Activated CD4-positive, alpha-beta T cell treated with anti-CD3 and anti-CD28 coated beads, Interleukin-2, Interleukin-4, amounts not matched to agents 100 ng/mL and 50 ng/mL, durations not matched to agents 16 hours and 8 hours (primary cell): ENCODE measurements around the gene PGAP6.
"Not testable (repeated sequence)": the region's sequence is repeated elsewhere in the genome, so short reads cannot be mapped to it uniquely, and the experiment has no call there.

Source experiments
- DNase-seq: peaks from one replicate; pipeline ENCODE4 v3.0.0-alpha.2; 2020; ENCODE audit warnings: low spot score

The PGAP6 gene

GRCh38 chr16:367333-367903 is 14.4 kb downstream of the PGAP6 start:
- DNase-seq: no peak

- DNase-seq: no peak
Measured at GRCh38 chr16:366476-366875, 15.3 kb downstream of the PGAP6 start.

GRCh38 chr16:364595-365491 is 16.9 kb downstream of the PGAP6 start:
- no peak for DNase-seq

- DNase-seq: no peak
Measured at GRCh38 chr16:363766-364490, 17.9 kb downstream of the PGAP6 start.

GRCh38 chr16:363110-363765 is 18.5 kb downstream of the PGAP6 start:
- DNase-seq: no peak

GRCh38 chr16:362702-362999 is 19.1 kb downstream of the PGAP6 start:
- DNase-seq: not testable (repeated sequence)

GRCh38 chr16:361872-362701 is 19.7 kb downstream of the PGAP6 start:
- peak; percentile 71 for DNase-seq

- no peak for DNase-seq
Measured at GRCh38 chr16:361341-361871, 20.4 kb downstream of the PGAP6 start.

- no peak for DNase-seq
Measured at GRCh38 chr16:360698-361336, 21.0 kb downstream of the PGAP6 start.

- DNase-seq: no peak
Measured at GRCh38 chr16:359871-360697, 21.7 kb downstream of the PGAP6 start.

GRCh38 chr16:359067-359763 is 22.6 kb downstream of the PGAP6 start:
- no peak for DNase-seq

- DNase-seq: no peak
Measured at GRCh38 chr16:356741-357140, 25.0 kb downstream of the PGAP6 start.

GRCh38 chr16:354971-355461 is 26.8 kb downstream of the PGAP6 start:
- no peak for DNase-seq

- no peak for DNase-seq
Measured at GRCh38 chr16:354291-354881, 27.4 kb downstream of the PGAP6 start.

GRCh38 chr16:353404-354290 is 28.1 kb downstream of the PGAP6 start:
- no peak for DNase-seq

GRCh38 chr16:352547-353403 is 29.0 kb downstream of the PGAP6 start, which contains the start of gene AXIN1:
AXIN1 (minus strand) TSS chr16:352723; CDS start chr16:347025, 5,698 bp downstream.
- peak; percentile 99 for DNase-seq
